IPS DF 6.9 (cell line): ENCODE results near the gene CEP85.

Experiments used
- DNase-seq: peaks from one replicate; pipeline ENCODE4 v3.0.0-alpha.2; 2013; ENCODE audit warnings: low read depth, low spot score
- H3K27ac ChIP-seq: one replicate; pipeline ENCODE4 v1.5.1; 2013; ENCODE audit warnings: low read length, control low read depth
- H3K27me3 ChIP-seq: 2 replicates; pipeline ENCODE4 v1.6.1; 2013; ENCODE audit warnings: mild to moderate bottlenecking, low read length; ENCODE audit not compliant: control insufficient read depth, insufficient read depth
- H3K36me3 ChIP-seq: 2 replicates; pipeline ENCODE4 v1.6.1; 2013; ENCODE audit warnings: low read length; ENCODE audit not compliant: control insufficient read depth, insufficient read depth
- H3K4me1 ChIP-seq: 2 replicates; pipeline ENCODE4 v1.6.1; 2013; ENCODE audit warnings: low read length; ENCODE audit not compliant: control insufficient read depth, insufficient read depth
- H3K4me3 ChIP-seq: 2 replicates; pipeline ENCODE4 v1.5.1; 2013; ENCODE audit warnings: mild to moderate bottlenecking, low read length
- H3K9me3 ChIP-seq: 2 replicates; pipeline ENCODE4 v1.6.1; 2013; ENCODE audit warnings: low read length, inconsistent platforms; ENCODE audit not compliant: control insufficient read depth, insufficient read depth
- WGBS: extraction: QIAGEN DNeasy Blood & Tissue Kit; methylation state at CpG from one replicate; pipeline ENCODE4 v1.1.7; 2013; ENCODE audit warnings: mixed read lengths, missing lambda C conversion rate; ENCODE audit not compliant: insufficient read length, insufficient coverage; 5-methylcytosine and 5-hydroxymethylcytosine counted together

The CEP85 gene

DNA sequence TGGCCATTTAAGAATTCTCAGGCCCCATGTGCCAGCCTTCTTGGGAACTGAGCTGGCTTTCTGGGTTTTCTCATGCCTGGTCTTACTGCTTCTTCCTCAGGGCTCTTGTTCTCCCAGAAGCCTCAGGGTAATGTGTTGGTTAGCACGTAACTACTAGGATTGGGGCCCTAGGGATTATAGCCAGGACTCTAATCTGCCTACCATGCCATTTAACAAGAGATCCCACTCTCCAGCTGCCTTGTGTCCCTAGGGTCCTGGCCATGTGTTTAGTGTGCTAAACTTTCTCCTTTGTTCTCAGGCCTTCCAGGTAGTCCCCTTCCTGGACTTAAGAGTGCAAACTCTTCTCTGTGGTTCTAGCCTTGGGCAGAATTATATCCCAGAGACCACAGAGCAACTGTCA lies 43.7 kb downstream of the CEP85 start:
- no peaks in the 10 kb centered on the region for H3K9me3 ChIP-seq
- H3K27ac ChIP-seq, result no peak overlapping the region
- H3K36me3 ChIP-seq, result peaks cover 16% of the 10 kb centered on the region; the same call in 1 of the 2 replicates
- H3K27me3 ChIP-seq, result no peaks in the 10 kb centered on the region
- H3K4me3 ChIP-seq, result no peak overlapping the region
- H3K4me1 ChIP-seq, result peaks cover 12% of the 10 kb centered on the region
- WGBS, result no CpG with 5 or more reads among the region's 1 CpG
- DNase-seq, result no peak

DNA sequence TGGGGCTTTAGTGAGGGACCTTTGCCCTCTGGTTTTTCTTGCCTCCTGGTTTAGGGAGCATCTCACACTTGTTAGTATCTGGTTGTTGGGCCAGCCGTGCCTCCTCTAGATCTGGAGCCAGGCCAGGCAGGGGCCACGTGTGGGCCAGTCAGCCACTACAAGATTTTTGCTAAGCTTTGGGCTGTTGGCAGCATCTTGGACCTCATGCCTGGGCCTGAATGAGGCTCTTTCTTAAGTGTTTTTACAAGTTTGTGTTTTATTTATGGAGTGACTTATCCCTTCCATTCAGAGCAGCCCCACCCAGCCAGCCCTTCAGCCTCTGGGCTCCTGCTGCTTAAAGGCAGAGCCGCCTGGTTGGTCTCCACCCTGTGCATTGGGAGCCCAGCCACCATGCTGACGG lies 44.3 kb downstream of the CEP85 start:
- Histone ChIP-seq H3K36me3 (peaks cover 16% of the 10 kb centered on the region; the same call in 1 of the 2 replicates), H3K4me1 (peaks cover 13% of the 10 kb centered on the region), H3K9me3 (no peaks in the 10 kb centered on the region), H3K4me3 (no peak overlapping the region), H3K27ac (no peak overlapping the region), H3K27me3 (no peaks in the 10 kb centered on the region)
- no CpG with 5 or more reads among the region's 4 CpGs for WGBS
- no peak for DNase-seq

DNA sequence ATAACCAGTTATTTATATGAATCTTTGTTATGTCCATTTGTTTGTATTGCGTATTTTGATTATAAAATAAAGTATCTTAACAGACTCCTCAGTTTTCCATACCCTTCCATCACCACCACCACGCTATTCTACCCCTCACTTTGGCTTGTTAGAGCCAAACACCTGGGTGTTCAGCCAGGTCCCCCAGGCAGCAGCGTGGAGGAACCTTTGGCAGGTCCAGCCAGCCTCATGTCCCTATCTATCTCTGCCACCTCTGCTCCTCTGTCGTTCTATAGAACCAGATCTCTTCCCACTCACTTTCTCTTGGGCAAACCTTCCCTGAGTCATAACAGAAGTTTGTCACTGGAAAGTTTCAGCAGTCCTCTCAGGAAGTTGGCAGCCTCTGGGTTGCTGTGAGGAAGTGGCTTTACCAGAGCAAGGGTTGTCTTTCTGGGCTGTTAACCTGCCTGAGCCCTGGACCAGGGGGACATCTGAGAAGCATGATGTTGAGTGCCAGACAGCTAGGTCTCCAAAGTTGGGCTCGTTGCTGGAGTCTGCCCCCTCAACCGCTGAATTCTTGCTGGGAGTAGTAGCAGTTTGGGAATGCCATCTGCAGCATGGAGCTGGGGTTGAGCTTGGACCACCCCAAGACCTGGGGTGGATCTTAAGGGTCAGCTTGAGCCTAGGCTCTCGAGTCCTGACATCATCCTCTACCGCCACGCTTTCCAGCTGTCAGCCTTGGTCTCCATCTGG lies 44.9 kb downstream of the CEP85 start:
- no CpG with 5 or more reads among the region's 9 CpGs for WGBS
- H3K9me3 ChIP-seq, result no peaks in the 10 kb centered on the region
- peaks cover 13% of the 10 kb centered on the region for H3K4me1 ChIP-seq
- DNase-seq, result no peak
- H3K4me3 ChIP-seq, result peak overlapping the region; percentile 73; the same call in 1 of the 2 replicates
- H3K36me3 ChIP-seq, result peaks cover 16% of the 10 kb centered on the region; the same call in 1 of the 2 replicates
- no peaks in the 10 kb centered on the region for H3K27me3 ChIP-seq
- no peak overlapping the region for H3K27ac ChIP-seq

DNA sequence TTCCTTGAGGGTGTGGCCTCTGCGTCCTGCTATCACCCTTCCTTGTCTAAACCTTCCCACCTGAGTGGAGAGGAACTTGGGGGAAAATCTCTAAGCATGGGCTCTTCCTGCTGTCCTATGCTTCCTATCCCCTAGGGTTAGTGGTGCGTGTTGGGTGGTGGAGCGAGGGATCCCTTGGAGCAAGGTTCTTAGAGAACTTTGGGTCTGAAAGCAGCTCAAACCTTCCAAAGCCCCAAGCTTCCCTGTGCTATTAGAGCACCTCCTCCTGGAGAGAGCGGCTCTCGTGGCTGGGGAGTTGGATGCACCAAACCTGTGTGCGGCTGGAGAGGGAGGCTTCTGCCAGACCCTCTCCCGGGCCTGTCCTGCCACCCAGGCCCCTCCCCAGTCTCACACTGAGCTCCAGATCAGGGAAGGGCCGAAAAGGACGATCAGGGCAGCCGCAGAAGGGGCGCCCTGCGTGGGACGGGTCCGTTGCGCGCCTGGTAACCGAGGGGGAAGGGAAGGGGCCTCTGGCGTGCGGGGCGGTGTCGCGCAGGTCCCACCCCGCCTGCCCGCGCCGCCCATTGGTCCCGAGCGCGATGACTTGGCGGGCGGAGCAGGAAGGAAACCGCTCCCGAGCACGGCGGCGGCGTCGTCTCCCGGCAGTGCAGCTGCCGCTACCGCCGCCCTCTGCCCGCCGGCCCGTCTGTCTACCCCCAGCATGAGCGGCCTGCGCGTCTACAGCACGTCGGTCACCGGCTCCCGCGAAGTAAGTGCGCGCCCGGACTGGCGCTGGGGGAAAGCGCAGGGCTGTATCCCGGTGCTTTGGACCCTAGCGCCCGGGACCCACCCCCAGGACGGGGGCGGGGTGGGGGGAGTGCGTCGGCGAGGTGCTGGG lies 45.7 kb downstream of the CEP85 start, which contains the start of gene SH3BGRL3:
Gene SH3BGRL3, plus strand, starts transcription at position 631 of the 877 bp plus-strand sequence. Its CDS starts 70 bp downstream, at position 701.
- no peaks in the 10 kb centered on the region for H3K27me3 ChIP-seq
- no peak within 1 kb of the TSS for H3K27ac ChIP-seq
- H3K4me1 ChIP-seq, result peaks cover 13% of the 10 kb centered on the region
- no peaks in the 10 kb centered on the region for H3K9me3 ChIP-seq
- DNase-seq, result peak; percentile 47
- WGBS, result no CpG with 5 or more reads among the region's 66 CpGs
- peak within 1 kb of the TSS; percentile 73 for H3K4me3 ChIP-seq
- peaks cover 16% of the 10 kb centered on the region; the same call in 1 of the 2 replicates for H3K36me3 ChIP-seq

DNA sequence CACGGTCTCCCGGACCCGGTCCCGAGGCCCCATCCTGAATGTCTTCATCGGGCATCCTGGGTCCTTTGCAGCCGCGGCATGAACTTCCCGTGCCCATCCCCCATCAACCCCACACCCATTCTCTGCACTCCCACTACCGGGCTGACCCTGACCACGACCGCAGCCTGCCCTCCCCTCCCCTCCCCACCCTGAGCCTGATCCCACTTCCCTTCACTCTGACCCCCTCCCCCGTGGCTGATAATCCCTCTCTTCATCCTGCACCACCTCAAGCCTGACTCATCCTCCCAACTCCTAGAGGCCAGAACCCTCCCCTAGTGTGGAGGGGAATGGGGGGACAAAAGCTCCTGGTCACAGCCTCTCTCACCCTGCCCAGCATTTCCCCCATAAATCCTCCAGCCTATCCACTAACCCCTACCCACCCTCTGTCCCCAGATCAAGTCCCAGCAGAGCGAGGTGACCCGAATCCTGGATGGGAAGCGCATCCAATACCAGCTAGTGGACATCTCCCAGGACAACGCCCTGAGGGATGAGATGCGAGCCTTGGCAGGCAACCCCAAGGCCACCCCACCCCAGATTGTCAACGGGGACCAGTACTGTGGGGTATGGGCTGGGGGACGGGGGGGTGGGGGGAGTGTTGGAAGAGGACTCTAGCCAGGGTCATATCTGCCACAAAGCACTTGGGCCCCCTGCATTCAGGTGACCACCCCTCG lies 46.5 kb downstream of the CEP85 start:
- no peaks in the 10 kb centered on the region for H3K27me3 ChIP-seq
- DNase-seq, result no peak
- H3K9me3 ChIP-seq, result no peaks in the 10 kb centered on the region
- WGBS, result no CpG with 5 or more reads among the region's 20 CpGs
- H3K36me3 ChIP-seq, result peaks cover 16% of the 10 kb centered on the region; the same call in 1 of the 2 replicates
- peaks cover 15% of the 10 kb centered on the region for H3K4me1 ChIP-seq
- H3K4me3 ChIP-seq, result peak overlapping the region; percentile 73; the same call in 1 of the 2 replicates
- H3K27ac ChIP-seq, result no peak overlapping the region

DNA sequence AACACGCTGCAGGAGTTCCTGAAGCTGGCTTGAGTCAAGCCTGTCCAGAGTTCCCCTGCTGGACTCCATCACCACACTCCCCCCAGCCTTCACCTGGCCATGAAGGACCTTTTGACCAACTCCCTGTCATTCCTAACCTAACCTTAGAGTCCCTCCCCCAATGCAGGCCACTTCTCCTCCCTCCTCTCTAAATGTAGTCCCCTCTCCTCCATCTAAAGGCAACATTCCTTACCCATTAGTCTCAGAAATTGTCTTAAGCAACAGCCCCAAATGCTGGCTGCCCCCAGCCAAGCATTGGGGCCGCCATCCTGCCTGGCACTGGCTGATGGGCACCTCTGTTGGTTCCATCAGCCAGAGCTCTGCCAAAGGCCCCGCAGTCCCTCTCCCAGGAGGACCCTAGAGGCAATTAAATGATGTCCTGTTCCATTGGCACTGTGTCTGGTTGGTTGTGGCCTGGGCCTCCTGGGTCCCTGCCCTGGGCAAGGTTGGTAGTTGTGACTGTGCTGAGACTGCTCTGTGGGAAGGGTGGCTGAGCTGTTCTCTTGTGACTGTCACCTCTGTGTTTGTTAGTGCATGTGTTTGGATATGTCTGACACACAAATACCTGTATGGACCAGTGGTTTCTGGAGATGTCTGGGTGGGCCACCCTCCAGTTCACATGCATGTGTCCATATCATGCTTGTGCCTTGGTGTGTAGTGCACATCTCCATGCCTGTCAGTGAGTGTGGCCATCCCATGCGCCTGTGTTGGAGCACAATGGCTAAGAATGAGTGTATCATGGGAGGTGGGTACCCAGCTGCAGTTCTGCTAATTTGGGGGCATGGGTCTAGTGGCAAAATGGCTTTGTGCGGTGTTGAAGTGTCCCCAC lies 47.3 kb downstream of the CEP85 start:
- Histone ChIP-seq H3K4me1 (peaks cover 17% of the 10 kb centered on the region), H3K36me3 (peaks cover 13% of the 10 kb centered on the region; the same call in 1 of the 2 replicates), H3K9me3 (no peaks in the 10 kb centered on the region), H3K27me3 (no peaks in the 10 kb centered on the region), H3K4me3 (no peak overlapping the region), H3K27ac (no peak overlapping the region)
- DNase-seq, result no peak
- no CpG with 5 or more reads among the region's 5 CpGs for WGBS

DNA sequence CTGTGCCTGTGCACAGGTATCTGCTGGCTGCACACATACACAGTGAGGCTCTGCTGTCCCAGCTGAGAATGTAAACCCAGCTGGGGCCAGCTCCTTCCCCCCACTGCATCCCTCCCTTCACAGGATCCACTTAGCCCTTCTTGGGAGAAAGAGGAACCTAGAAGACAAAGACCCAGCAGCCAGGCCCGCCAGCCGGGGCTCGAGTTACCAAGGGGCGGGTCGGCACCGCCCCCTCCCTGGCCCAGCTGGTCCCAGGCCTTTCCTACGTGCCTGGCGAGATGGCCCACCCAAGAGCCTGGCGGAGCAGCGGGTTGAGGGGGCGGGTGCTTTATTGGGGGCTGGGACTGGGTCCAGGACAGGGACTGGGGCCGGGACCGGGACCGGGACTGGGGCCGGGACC lies 48.0 kb downstream of the CEP85 start:
- Histone ChIP-seq H3K4me3 (no peak overlapping the region), H3K36me3 (peaks cover 7% of the 10 kb centered on the region; the same call in 1 of the 2 replicates), H3K27me3 (no peaks in the 10 kb centered on the region), H3K9me3 (no peaks in the 10 kb centered on the region), H3K27ac (no peak overlapping the region), H3K4me1 (peaks cover 17% of the 10 kb centered on the region)
- DNase-seq, result no peak
- WGBS, result no CpG with 5 or more reads among the region's 15 CpGs

DNA sequence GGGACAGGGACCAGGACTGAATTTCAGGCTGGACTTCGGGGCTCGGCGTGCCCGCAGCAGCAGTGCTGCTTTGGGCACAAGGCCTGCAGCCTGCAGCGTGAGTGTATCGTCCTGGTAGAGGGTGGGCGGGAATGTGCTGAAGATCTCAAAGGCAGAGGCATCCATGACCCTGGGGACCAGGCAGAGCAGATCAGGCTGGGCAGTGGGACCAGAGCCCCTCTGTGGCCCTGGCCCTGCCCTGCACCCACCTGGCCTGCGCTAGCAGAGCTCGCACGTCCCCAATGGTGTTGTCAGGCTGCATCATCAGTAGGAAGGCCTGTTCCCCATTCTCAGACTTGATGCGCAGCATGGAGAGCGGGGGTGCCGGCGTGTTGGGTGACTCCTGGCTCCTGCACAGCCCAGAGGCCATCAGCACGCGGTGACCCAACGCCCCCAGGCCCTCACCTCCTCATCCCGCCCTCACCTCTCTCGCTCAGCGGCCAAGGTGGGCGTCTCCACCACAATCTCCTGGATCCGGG lies 48.5 kb downstream of the CEP85 start:
- Histone ChIP-seq H3K27ac (no peak overlapping the region), H3K27me3 (no peaks in the 10 kb centered on the region), H3K9me3 (no peaks in the 10 kb centered on the region), H3K36me3 (peaks cover 2% of the 10 kb centered on the region; the same call in 1 of the 2 replicates), H3K4me1 (peaks cover 17% of the 10 kb centered on the region), H3K4me3 (no peak overlapping the region)
- DNase-seq, result no peak
- WGBS, result no CpG with 5 or more reads among the region's 22 CpGs

DNA sequence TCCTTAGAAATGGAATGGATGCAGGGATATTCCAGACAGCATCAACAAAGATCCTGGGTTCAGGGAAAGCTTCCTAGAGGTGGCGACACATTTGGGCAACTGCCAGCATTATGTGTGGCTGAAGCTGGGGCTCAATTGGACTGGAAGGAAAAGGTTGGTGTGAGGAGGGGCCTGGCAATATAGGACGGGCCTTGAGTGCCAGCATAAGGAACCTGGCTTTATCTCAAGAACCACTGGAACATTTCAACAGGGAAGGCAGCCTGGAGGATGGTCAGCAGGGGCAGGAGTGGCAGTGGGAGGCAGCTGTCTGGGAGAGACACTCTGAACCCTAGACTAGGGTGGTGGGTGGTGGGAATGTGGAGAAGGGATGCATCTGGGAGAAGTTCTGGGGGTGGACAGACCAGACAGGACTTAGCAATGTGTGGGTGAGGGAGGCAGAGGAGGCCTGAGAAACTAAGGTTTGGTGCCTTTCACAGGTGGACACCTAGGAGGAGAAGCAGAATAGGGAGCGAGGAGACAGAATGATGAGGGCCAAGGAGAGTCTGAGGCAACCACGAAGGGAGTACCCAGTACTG lies 49.4 kb downstream of the CEP85 start:
- no peak overlapping the region for H3K27ac ChIP-seq
- H3K9me3 ChIP-seq, result no peaks in the 10 kb centered on the region
- no peak for DNase-seq
- no peak overlapping the region for H3K4me3 ChIP-seq
- H3K27me3 ChIP-seq, result no peaks in the 10 kb centered on the region
- H3K36me3 ChIP-seq, result no peaks in the 10 kb centered on the region
- H3K4me1 ChIP-seq, result peaks cover 17% of the 10 kb centered on the region
- WGBS, result no CpG with 5 or more reads among the region's 4 CpGs
